ENCODE results near the gene MLF2. TPM values are rescaled to one million over a fixed set of nuclear protein-coding genes. Genes with fewer than 3 reads are reported as not detected.

The MLF2 gene
- total RNA-seq, 1 experiment from 2014 or later = 244 TPM

GRCh38 chr12:6729186-6729585 is 23.8 kb downstream of the MLF2 start:
- Histone ChIP-seq H2AK5ac (ENCODE audit: insufficient read length, low read length) (no peak overlapping the region), H2BK5ac (ENCODE audit: insufficient read length, low read length) (no peak overlapping the region), H3K4me1 (ENCODE audit: insufficient read depth, low read length) (no peaks in the 10 kb centered on the region), H4K20me1 (ENCODE audit: control insufficient read depth, insufficient read depth, insufficient read length) (no peaks in the 10 kb centered on the region), H2AFZ (ENCODE audit: low read length) (no peak overlapping the region), H2BK15ac (ENCODE audit: low read depth, low read length) (no peak overlapping the region), H3K4ac (ENCODE audit: low read depth, low read length) (no peak overlapping the region), H3K4me2 (ENCODE audit: insufficient read depth, insufficient read length, low read length) (no peak overlapping the region), H3K56ac (ENCODE audit: insufficient read length, low read depth, low read length) (no peak overlapping the region), H3K27ac (ENCODE audit: insufficient read length, low read depth, low read length) (no peak overlapping the region), H3K23ac (ENCODE audit: insufficient read length, low read depth, low read length) (no peak overlapping the region), H3K79me2 (ENCODE audit: insufficient read depth, low read length) (no peaks in the 10 kb centered on the region), H3K18ac (ENCODE audit: insufficient read length, low read depth, low read length) (no peak overlapping the region), H4K91ac (ENCODE audit: insufficient read length, low read depth, low read length) (no peak overlapping the region), H4K8ac (replicated peaks; ENCODE audit: insufficient read length, low read depth, low read length) (no peak overlapping the region), H3K79me1 (ENCODE audit: insufficient read depth, low read depth, low read length, poor library complexity, severe bottlenecking) (no peaks in the 10 kb centered on the region), H3K14ac (ENCODE audit: insufficient read depth, low read length) (no peak overlapping the region), H2BK20ac (ENCODE audit: low read depth, low read length, poor library complexity, severe bottlenecking) (no peak overlapping the region), H3K27me3 (ENCODE audit: insufficient read depth, low read length) (no peaks in the 10 kb centered on the region), H3K9ac (ENCODE audit: extremely low read depth, insufficient read length, low read length) (no peak overlapping the region), H2BK120ac (ENCODE audit: low read depth, low read length, poor library complexity, severe bottlenecking) (no peak overlapping the region), H3K9me3 (ENCODE audit: control insufficient read depth, low read depth, low read length) (no peaks in the 10 kb centered on the region), H3T11ph (ENCODE audit: low read length) (no peak overlapping the region), H3K23me2 (ENCODE audit: insufficient read length, low read depth, low read length, poor library complexity, severe bottlenecking) (peaks cover 5% of the 10 kb centered on the region), H2BK12ac (ENCODE audit: insufficient read length, low read depth, low read length) (no peak overlapping the region), H4K5ac (ENCODE audit: insufficient read length, low read depth, low read length) (no peak overlapping the region)
- Mint-ChIP-seq H3K27me3 (ENCODE audit: low read depth) (no peaks in the 10 kb centered on the region), H3K27ac (no peak overlapping the region), H3K9me3 (no peaks in the 10 kb centered on the region), H3K36me3 (ENCODE audit: insufficient read depth in 1 of 3, low read depth in 3 of 3) (peaks cover 17 to 51% (median 35%) of the 10 kb centered on the region in 3 experiments), H3K4me3 (no peak overlapping the region), H3K4me1 (peaks cover 5 to 14% of the 10 kb centered on the region in 2 experiments)
- no peak for DNase-seq
- TF ChIP-seq CTCF (conservative IDR thresholded peaks at IDR 0.05) = no peak
- no CpG with 5 or more reads among the region's 18 CpGs for WGBS (ENCODE audit: extremely low coverage, insufficient read length, low lambda C conversion rate)

All from H9 (cell line).